Measurements from ENCODE around the gene ADPRM.

ADPRM gene

GRCh38 chr17:10756619-10757018, 59.2 kb downstream of the ADPRM start:
- Histone ChIP-seq H3K4me3 (ENCODE audit: low read length) (no peak overlapping the region), H3K9me3 (replicated peaks; ENCODE audit: low read length) (no peaks in the 10 kb centered on the region), H3K4me1 (ENCODE audit: control insufficient read depth, insufficient read depth, low read length) (no peaks in the 10 kb centered on the region), H3K9ac (ENCODE audit: low read depth, low read length) (no peak overlapping the region), H3K27me3 (ENCODE audit: control insufficient read depth, insufficient read depth, low read length) (no peaks in the 10 kb centered on the region), H3K36me3 (ENCODE audit: insufficient read depth, low read length) (no peaks in the 10 kb centered on the region), H3K4me2 (ENCODE audit: low read length) (no peak overlapping the region)

GRCh38 chr17:10757067-10757466, 59.7 kb downstream of the ADPRM start:
- Histone ChIP-seq H3K27me3 (ENCODE audit: control insufficient read depth, insufficient read depth, low read length) (no peaks in the 10 kb centered on the region), H3K4me1 (ENCODE audit: control insufficient read depth, insufficient read depth, low read length) (no peaks in the 10 kb centered on the region), H3K4me2 (ENCODE audit: low read length) (no peak overlapping the region), H3K36me3 (ENCODE audit: insufficient read depth, low read length) (no peaks in the 10 kb centered on the region), H3K4me3 (ENCODE audit: low read length) (no peak overlapping the region), H3K9ac (ENCODE audit: low read depth, low read length) (no peak overlapping the region), H3K9me3 (replicated peaks; ENCODE audit: low read length) (no peaks in the 10 kb centered on the region)

- Histone ChIP-seq H3K4me1 (ENCODE audit: control insufficient read depth, insufficient read depth, low read length) (no peaks in the 10 kb centered on the region), H3K9ac (ENCODE audit: low read depth, low read length) (no peak overlapping the region), H3K9me3 (replicated peaks; ENCODE audit: low read length) (no peaks in the 10 kb centered on the region), H3K36me3 (ENCODE audit: insufficient read depth, low read length) (no peaks in the 10 kb centered on the region), H3K4me3 (ENCODE audit: low read length) (no peak overlapping the region), H3K27me3 (ENCODE audit: control insufficient read depth, insufficient read depth, low read length) (no peaks in the 10 kb centered on the region), H3K4me2 (ENCODE audit: low read length) (no peak overlapping the region)
These were observed 60.3 kb downstream of the ADPRM start for GRCh38 chr17:10757647-10758046.

GRCh38 chr17:10758062-10758461, 60.7 kb downstream of the ADPRM start:
- Histone ChIP-seq H3K4me2 (ENCODE audit: low read length) (no peak overlapping the region), H3K9ac (ENCODE audit: low read depth, low read length) (no peak overlapping the region), H3K27me3 (ENCODE audit: control insufficient read depth, insufficient read depth, low read length) (no peaks in the 10 kb centered on the region), H3K4me3 (ENCODE audit: low read length) (no peak overlapping the region), H3K36me3 (ENCODE audit: insufficient read depth, low read length) (no peaks in the 10 kb centered on the region), H3K4me1 (ENCODE audit: control insufficient read depth, insufficient read depth, low read length) (no peaks in the 10 kb centered on the region), H3K9me3 (replicated peaks; ENCODE audit: low read length) (no peaks in the 10 kb centered on the region)

All from skeletal muscle satellite cell (primary cell).